Endodermal cell (in vitro differentiated cells): ENCODE results near the gene CBFB. TPM values are rescaled to one million over a fixed set of nuclear protein-coding genes. Genes with fewer than 3 reads are reported as not detected.

Experiments
- DNase-seq: peaks from one replicate; pipeline ENCODE4 v3.0.0-alpha.2; 2017
- H3K27ac ChIP-seq: 2 replicates; pipeline ENCODE4 v1.5.1; 2013; ENCODE audit warnings: mild to moderate bottlenecking, low read depth, low read length, moderate library complexity
- H3K27me3 ChIP-seq: 2 replicates; pipeline ENCODE4 v1.6.1; 2013; ENCODE audit warnings: mild to moderate bottlenecking, low read length, moderate library complexity; ENCODE audit not compliant: insufficient read depth, control insufficient read depth, poor library complexity, severe bottlenecking
- H3K36me3 ChIP-seq: 2 replicates; pipeline ENCODE4 v1.7.0; 2013; ENCODE audit warnings: mild to moderate bottlenecking, low read length, moderate library complexity; ENCODE audit not compliant: control insufficient read depth, insufficient read depth
- H3K4me1 ChIP-seq: one replicate; pipeline ENCODE4 v1.7.0; 2013; ENCODE audit warnings: low read length; ENCODE audit not compliant: control insufficient read depth, insufficient read depth
- H3K4me3 ChIP-seq: 2 replicates; pipeline ENCODE4 v1.5.1; 2013; ENCODE audit warnings: mild to moderate bottlenecking, low read length, moderate library complexity
- H3K9ac ChIP-seq: 2 replicates; pipeline ENCODE4 v1.6.1; 2013; ENCODE audit warnings: mild to moderate bottlenecking, low read length, moderate library complexity; ENCODE audit not compliant: poor library complexity, severe bottlenecking; ENCODE audit errors: extremely low read depth
- H3K9me3 ChIP-seq: 2 replicates; pipeline ENCODE4 v1.6.1; 2013; ENCODE audit warnings: mild to moderate bottlenecking, low read length, moderate library complexity; ENCODE audit not compliant: control insufficient read depth
- H3K27ac Mint-ChIP-seq: 2 replicates; pipeline ENCODE4 v1.8.0; 2020; ENCODE audit warnings: mixed read lengths
- H3K27me3 Mint-ChIP-seq: 2 replicates; pipeline ENCODE4 v1.8.0; 2021; ENCODE audit warnings: mild to moderate bottlenecking, mixed read lengths; ENCODE audit not compliant: insufficient read depth
- H3K36me3 Mint-ChIP-seq: 2 replicates; pipeline ENCODE4 v1.8.0; 2020; ENCODE audit warnings: low read depth, mixed read lengths
- H3K4me1 Mint-ChIP-seq: 2 replicates; pipeline ENCODE4 v1.8.0; 2020; ENCODE audit warnings: mixed read lengths
- H3K4me3 Mint-ChIP-seq: 2 replicates; pipeline ENCODE4 v1.8.0; 2020; ENCODE audit warnings: mild to moderate bottlenecking, moderate library complexity, mixed read lengths
- H3K9me3 Mint-ChIP-seq: 2 replicates; pipeline ENCODE4 v1.8.0; 2020; ENCODE audit warnings: mild to moderate bottlenecking, mixed read lengths
- WGBS, 2 experiments: methylation state at CpG; one replicate each; pipeline versions ENCODE4 v1.1.5 to v1.1.7; 2013; ENCODE audit warnings: missing lambda C conversion rate in 2 of 2, mixed read lengths in 1 of 2; ENCODE audit not compliant: insufficient coverage in 1 of 2, insufficient read length in 1 of 2; 5-methylcytosine and 5-hydroxymethylcytosine counted together
- total RNA-seq, 2 donors: library from RNA; stranded (reverse); fragmentation: NEBNext Ultra II Directional in 1 of 2; extraction: Animal tissue kit (Norgen Biotek cat#: 25700) in 1 of 2; gene quantifications; 2 replicates in 1 of 2; 3 replicates in 1 of 2; pipeline ENCODE4 v1.2.1, GENCODE V29; 2021
- TF ChIP-seq, protein P1 (sequence below): fragments of 200-600 bp; sonication (generic); conservative IDR thresholded peaks from 2 replicates; pipeline ENCODE4 v1.5.0; 2021; ENCODE audit warnings: antibody characterized with exemption, mild to moderate bottlenecking

The CBFB gene
- total RNA-seq, 2 donors from 2014 or later, result 93.9 to 95.2 TPM

GRCh38 chr16:67075331-67075730, 46.4 kb downstream of the CBFB start:
- Mint-ChIP-seq H3K36me3 (peaks cover 34% of the 10 kb centered on the region), H3K4me3 (no peak overlapping the region), H3K27me3 (no peaks in the 10 kb centered on the region), H3K27ac (no peak overlapping the region), H3K4me1 (no peaks in the 10 kb centered on the region), H3K9me3 (no peaks in the 10 kb centered on the region)
- DNase-seq, result no peak
- H3K27me3 ChIP-seq, result no peaks in the 10 kb centered on the region
- no peak overlapping the region for H3K9ac ChIP-seq
- WGBS, 2 experiments, result 100% methylated on average over 1 of the region's 2 CpGs; no CpG with 5 or more reads in 1 of the 2 experiments
- TF ChIP-seq, protein P1, sequence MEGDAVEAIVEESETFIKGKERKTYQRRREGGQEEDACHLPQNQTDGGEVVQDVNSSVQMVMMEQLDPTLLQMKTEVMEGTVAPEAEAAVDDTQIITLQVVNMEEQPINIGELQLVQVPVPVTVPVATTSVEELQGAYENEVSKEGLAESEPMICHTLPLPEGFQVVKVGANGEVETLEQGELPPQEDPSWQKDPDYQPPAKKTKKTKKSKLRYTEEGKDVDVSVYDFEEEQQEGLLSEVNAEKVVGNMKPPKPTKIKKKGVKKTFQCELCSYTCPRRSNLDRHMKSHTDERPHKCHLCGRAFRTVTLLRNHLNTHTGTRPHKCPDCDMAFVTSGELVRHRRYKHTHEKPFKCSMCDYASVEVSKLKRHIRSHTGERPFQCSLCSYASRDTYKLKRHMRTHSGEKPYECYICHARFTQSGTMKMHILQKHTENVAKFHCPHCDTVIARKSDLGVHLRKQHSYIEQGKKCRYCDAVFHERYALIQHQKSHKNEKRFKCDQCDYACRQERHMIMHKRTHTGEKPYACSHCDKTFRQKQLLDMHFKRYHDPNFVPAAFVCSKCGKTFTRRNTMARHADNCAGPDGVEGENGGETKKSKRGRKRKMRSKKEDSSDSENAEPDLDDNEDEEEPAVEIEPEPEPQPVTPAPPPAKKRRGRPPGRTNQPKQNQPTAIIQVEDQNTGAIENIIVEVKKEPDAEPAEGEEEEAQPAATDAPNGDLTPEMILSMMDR, result no peak
- no peaks in the 10 kb centered on the region for H3K4me1 ChIP-seq
- no peaks in the 10 kb centered on the region for H3K9me3 ChIP-seq
- no peak overlapping the region for H3K27ac ChIP-seq
- peaks cover 89% of the 10 kb centered on the region for H3K36me3 ChIP-seq
- no peak overlapping the region for H3K4me3 ChIP-seq

GRCh38 chr16:67077871-67078270, 48.9 kb downstream of the CBFB start:
- no peak overlapping the region for H3K4me3 Mint-ChIP-seq
- H3K9me3 Mint-ChIP-seq, result no peaks in the 10 kb centered on the region

GRCh38 chr16:67082100-67082499, 53.2 kb downstream of the CBFB start:
- Mint-ChIP-seq H3K27ac (no peak overlapping the region), H3K4me1 (no peaks in the 10 kb centered on the region), H3K36me3 (peaks cover 37% of the 10 kb centered on the region), H3K9me3 (no peaks in the 10 kb centered on the region), H3K4me3 (no peak overlapping the region), H3K27me3 (no peaks in the 10 kb centered on the region)
- Histone ChIP-seq H3K36me3 (peaks cover 70% of the 10 kb centered on the region), H3K9ac (no peak overlapping the region), H3K4me3 (no peak overlapping the region), H3K9me3 (no peaks in the 10 kb centered on the region), H3K27me3 (no peaks in the 10 kb centered on the region), H3K27ac (no peak overlapping the region), H3K4me1 (no peaks in the 10 kb centered on the region)
- WGBS, 2 experiments, result 94 to 100% methylated on average over 4 to 5 of the region's 6 CpGs
- no peak for DNase-seq
- TF ChIP-seq, protein P1, result no peak

More at GRCh38 chr16:67077871-67078270, 48.9 kb downstream of the CBFB start:
- Mint-ChIP-seq H3K27ac (no peak overlapping the region), H3K4me1 (no peaks in the 10 kb centered on the region), H3K27me3 (no peaks in the 10 kb centered on the region), H3K36me3 (peaks cover 37% of the 10 kb centered on the region)
- Histone ChIP-seq H3K4me3 (no peak overlapping the region), H3K36me3 (peaks cover 73% of the 10 kb centered on the region), H3K9me3 (no peaks in the 10 kb centered on the region), H3K27me3 (no peaks in the 10 kb centered on the region), H3K9ac (no peak overlapping the region), H3K4me1 (no peaks in the 10 kb centered on the region), H3K27ac (no peak overlapping the region)
- WGBS, 2 experiments, result 80 to 95% methylated on average over 1 to 4 of the region's 4 CpGs
- DNase-seq, result no peak
- TF ChIP-seq, protein P1, result no peak
